Mucosa of rectum (tissue), 2 donors: ENCODE measurements around the gene ACACB.

Source experiments
- H3K27ac ChIP-seq, 2 donors: one replicate each; pipeline ENCODE4 v1.7.0; 2013; ENCODE audit warnings: inconsistent platforms in 2 of 2, low read depth in 2 of 2, low read length in 2 of 2
- H3K27me3 ChIP-seq, 2 donors: one replicate each; pipeline ENCODE4 v1.7.0; 2013; ENCODE audit warnings: low read length in 2 of 2; ENCODE audit not compliant: control insufficient read depth in 2 of 2, insufficient read depth in 2 of 2
- H3K36me3 ChIP-seq, 2 donors: one replicate each; pipeline ENCODE4 v1.7.0; 2013; ENCODE audit warnings: low read length in 2 of 2; ENCODE audit not compliant: control insufficient read depth in 2 of 2, insufficient read depth in 2 of 2
- H3K4me1 ChIP-seq, 2 donors: one replicate each; pipeline ENCODE4 v1.7.0; 2013; ENCODE audit warnings: low read length in 2 of 2, mild to moderate bottlenecking in 1 of 2; ENCODE audit not compliant: control insufficient read depth in 2 of 2, insufficient read depth in 2 of 2
- H3K4me3 ChIP-seq, 2 donors: one replicate each; pipeline ENCODE4 v1.7.0; 2013; ENCODE audit warnings: low read length in 2 of 2
- H3K9ac ChIP-seq, 2 donors: one replicate each; pipeline ENCODE4 v1.7.0; 2013; ENCODE audit warnings: low read length in 2 of 2, low read depth in 1 of 2, mild to moderate bottlenecking in 1 of 2
- H3K9me3 ChIP-seq, 2 donors: one replicate each; pipeline ENCODE4 v1.7.0; 2013; ENCODE audit warnings: low read length in 2 of 2; ENCODE audit not compliant: control insufficient read depth in 2 of 2
- donor health status: healthy.
- donor health status: Normal muscosa, but diverticular disease.

Gene ACACB

DNA sequence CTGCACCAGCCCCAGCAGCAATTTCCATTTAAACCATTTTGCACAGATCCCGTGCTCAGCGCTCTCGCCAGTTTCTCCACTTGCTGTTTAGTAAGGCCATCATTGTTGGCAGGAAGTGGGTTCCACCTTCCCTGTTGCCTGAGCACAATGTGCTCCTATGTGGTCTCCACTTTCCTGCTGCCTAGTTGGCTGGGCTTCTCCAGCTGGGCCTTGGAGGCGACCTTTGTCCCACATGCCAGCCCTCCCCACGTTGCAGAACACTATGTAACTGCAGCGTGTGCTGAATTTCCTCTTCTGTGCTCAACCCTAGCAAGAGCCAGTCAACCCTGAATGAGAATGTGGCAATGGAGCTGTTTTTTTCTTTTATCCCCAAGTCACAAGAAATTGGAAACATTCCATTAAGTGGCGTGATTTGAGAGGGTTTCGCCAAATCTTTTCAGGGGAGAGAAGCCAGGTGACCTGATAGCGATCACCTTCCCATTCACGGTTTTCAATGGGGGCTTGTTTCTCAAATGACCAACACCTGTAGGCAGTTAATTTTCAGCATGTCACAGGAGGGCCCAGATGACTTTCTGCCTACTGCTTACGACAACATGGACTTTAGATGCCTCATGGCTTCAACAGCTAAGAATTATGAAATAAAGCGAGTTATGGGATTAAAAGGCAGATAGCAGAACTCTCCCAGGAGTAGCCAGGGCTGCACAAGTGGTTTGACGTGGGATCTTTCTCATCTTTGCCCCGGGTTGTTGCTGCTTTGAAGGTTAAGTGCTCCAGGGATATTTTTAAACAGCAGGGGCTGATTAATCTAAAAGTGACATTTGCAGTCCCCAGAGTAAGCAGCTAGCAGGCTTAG, at the start of gene ACACB:
TSS of gene ACACB (plus strand) at position 830 of the 853 bp plus-strand sequence. CDS start 22,819 bp downstream, outside the sequence.
- peak within 1 kb of the TSS; percentile 28 to 53 for H3K4me3 ChIP-seq
- H3K4me1 ChIP-seq, result peaks cover 22 to 33% of the 10 kb centered on the region in 2 donors
- peaks cover 0 to 5% of the 10 kb centered on the region in 2 donors for H3K36me3 ChIP-seq
- no peaks in the 10 kb centered on the region for H3K9me3 ChIP-seq
- peak within 1 kb of the TSS; percentile 77 to 83 for H3K27ac ChIP-seq
- no peaks in the 10 kb centered on the region for H3K27me3 ChIP-seq
- H3K9ac ChIP-seq, result peak within 1 kb of the TSS; percentile 14 to 54

GRCh38 chr12:109069307-109070271, 46.8 kb upstream of the ACACB start:
- Histone ChIP-seq H3K4me1 (peaks cover 17 to 28% of the 10 kb centered on the region in 2 donors), H3K36me3 (peaks cover 32 to 47% of the 10 kb centered on the region in 2 donors), H3K9ac (peak overlapping the region; percentile 47 to 66), H3K4me3 (peak overlapping the region; percentile 51 to 60), H3K9me3 (no peaks in the 10 kb centered on the region), H3K27me3 (no peaks in the 10 kb centered on the region), H3K27ac (peak overlapping the region; percentile 83 to 84)

DNA sequence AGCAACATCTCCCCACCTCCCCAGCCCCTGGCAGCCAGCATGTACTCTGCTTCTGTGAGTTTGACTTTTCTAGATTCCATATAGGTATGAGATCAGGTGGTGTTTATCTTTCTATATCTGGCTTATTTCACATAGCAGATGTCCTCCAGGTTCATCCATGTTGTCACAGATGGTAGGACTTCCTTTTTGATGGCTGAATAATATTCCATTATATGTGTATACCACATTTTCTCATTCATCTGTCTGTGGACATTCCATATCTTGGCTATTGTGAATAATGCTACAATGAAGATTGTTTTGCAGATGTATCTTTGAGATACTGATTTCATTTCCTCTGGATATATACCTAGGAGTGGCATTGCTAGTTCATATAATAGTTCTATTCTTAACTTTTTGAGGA, 41.5 kb upstream of the ACACB start:
- Histone ChIP-seq H3K27me3 (no peaks in the 10 kb centered on the region), H3K27ac (no peak overlapping the region), H3K4me1 (peaks cover 3 to 7% of the 10 kb centered on the region in 2 donors), H3K4me3 (no peak overlapping the region), H3K36me3 (peaks cover 35 to 39% of the 10 kb centered on the region in 2 donors), H3K9me3 (no peaks in the 10 kb centered on the region), H3K9ac (no peak overlapping the region)

GRCh38 chr12:109082751-109083150, 33.6 kb upstream of the ACACB start:
- no peak overlapping the region for H3K9ac ChIP-seq
- H3K27ac ChIP-seq, result no peak overlapping the region
- peaks cover 48 to 62% of the 10 kb centered on the region in 2 donors for H3K36me3 ChIP-seq
- no peaks in the 10 kb centered on the region for H3K27me3 ChIP-seq
- no peaks in the 10 kb centered on the region for H3K9me3 ChIP-seq
- H3K4me1 ChIP-seq, result peaks cover 0 to 4% of the 10 kb centered on the region in 2 donors
- no peak overlapping the region for H3K4me3 ChIP-seq

GRCh38 chr12:109084425-109084824, 32.0 kb upstream of the ACACB start:
- no peak overlapping the region for H3K4me3 ChIP-seq
- no peak overlapping the region for H3K27ac ChIP-seq
- no peaks in the 10 kb centered on the region for H3K9me3 ChIP-seq
- H3K36me3 ChIP-seq, result peaks cover 54 to 78% of the 10 kb centered on the region in 2 donors
- no peaks in the 10 kb centered on the region for H3K27me3 ChIP-seq
- H3K4me1 ChIP-seq, result peaks cover 0 to 4% of the 10 kb centered on the region in 2 donors
- no peak overlapping the region for H3K9ac ChIP-seq

DNA sequence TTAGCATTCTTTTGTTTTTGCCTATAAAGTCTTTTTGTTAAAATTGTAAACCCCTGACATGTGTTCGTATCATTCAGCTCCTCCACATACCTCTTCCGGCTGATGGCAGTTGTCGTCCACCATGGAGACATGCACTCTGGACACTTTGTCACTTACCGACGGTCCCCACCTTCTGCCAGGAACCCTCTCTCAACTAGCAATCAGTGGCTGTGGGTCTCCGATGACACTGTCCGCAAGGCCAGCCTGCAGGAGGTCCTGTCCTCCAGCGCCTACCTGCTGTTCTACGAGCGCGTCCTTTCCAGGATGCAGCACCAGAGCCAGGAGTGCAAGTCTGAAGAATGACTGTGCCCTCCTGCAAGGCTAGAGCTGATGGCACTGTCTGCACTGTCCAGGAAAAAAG, 30.8 kb upstream of the ACACB start:
- H3K4me1 ChIP-seq, result peaks cover 0 to 4% of the 10 kb centered on the region in 2 donors
- H3K9ac ChIP-seq, result no peak overlapping the region
- no peaks in the 10 kb centered on the region for H3K9me3 ChIP-seq
- H3K27ac ChIP-seq, result no peak overlapping the region
- H3K4me3 ChIP-seq, result no peak overlapping the region
- H3K36me3 ChIP-seq, result peaks cover 52 to 73% of the 10 kb centered on the region in 2 donors
- H3K27me3 ChIP-seq, result no peaks in the 10 kb centered on the region

DNA sequence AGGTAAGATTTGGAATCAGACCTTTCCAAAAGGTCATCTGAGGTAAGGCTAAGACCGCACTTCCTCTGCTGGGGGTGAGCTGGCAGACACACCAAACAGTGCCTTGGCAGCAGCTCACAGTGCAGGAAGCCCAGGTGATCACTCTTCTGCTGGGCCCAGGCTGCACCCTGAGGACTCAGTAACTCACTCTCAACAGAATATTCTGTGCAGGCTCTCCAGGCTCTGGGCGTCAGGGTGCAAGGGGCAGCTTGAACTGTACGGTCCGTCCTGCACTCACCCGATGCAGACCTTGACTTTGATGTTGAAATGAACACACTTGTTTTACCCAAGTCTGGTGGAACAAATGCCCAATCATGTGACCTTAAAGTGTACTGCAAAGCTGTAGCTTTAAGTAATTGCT, 29.1 kb upstream of the ACACB start:
- Histone ChIP-seq H3K4me3 (no peak overlapping the region), H3K36me3 (peaks cover 39 to 63% of the 10 kb centered on the region in 2 donors), H3K4me1 (peaks cover 0 to 7% of the 10 kb centered on the region in 2 donors), H3K9me3 (no peaks in the 10 kb centered on the region), H3K27ac (no peak overlapping the region), H3K9ac (no peak overlapping the region), H3K27me3 (no peaks in the 10 kb centered on the region)

DNA sequence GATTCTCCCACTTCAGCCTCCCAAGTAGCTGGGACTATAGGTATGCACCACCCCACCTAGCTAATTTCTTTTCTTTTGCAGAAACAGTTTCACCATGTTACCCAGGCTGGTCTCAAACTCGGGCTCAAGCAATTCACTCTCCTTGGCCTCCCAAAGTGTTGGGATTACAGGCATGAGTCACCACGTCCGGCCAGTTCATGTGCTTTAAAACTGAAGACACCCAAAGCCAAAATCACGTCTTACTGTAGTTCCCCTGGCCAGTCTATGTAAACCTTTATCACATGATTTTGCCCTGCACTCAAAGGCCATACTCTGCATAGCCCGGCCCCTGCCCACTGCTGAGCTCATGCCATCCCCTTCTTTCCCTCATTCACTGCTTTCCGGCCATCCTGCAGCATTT, 27.6 kb upstream of the ACACB start:
- H3K4me1 ChIP-seq, result peaks cover 9 to 21% of the 10 kb centered on the region in 2 donors
- H3K9ac ChIP-seq, result no peak overlapping the region
- H3K4me3 ChIP-seq, result no peak overlapping the region
- no peak overlapping the region for H3K27ac ChIP-seq
- H3K27me3 ChIP-seq, result no peaks in the 10 kb centered on the region
- peaks cover 25 to 47% of the 10 kb centered on the region in 2 donors for H3K36me3 ChIP-seq
- H3K9me3 ChIP-seq, result no peaks in the 10 kb centered on the region

GRCh38 chr12:109089683-109090082, 26.7 kb upstream of the ACACB start:
- Histone ChIP-seq H3K36me3 (peaks cover 25 to 41% of the 10 kb centered on the region in 2 donors), H3K4me3 (no peak overlapping the region), H3K9ac (no peak overlapping the region), H3K27ac (no peak overlapping the region), H3K9me3 (no peaks in the 10 kb centered on the region), H3K27me3 (no peaks in the 10 kb centered on the region), H3K4me1 (peaks cover 9 to 21% of the 10 kb centered on the region in 2 donors)
